Measurements from ENCODE around the gene KRT15.

Gene KRT15

GRCh38 chr17:41505809-41506767, 12.6 kb downstream of the KRT15 start:
- no peak for DNase-seq (ENCODE audit: low read depth, low spot score)

- no peak for DNase-seq (ENCODE audit: low read depth, low spot score)
Measured at GRCh38 chr17:41505007-41505808, 13.5 kb downstream of the KRT15 start, which contains the start of gene KRT13. TSS of gene KRT13 (minus strand) at chr17:41505612. CDS start at chr17:41505550, 62 bp downstream.

- no peak for DNase-seq (ENCODE audit: low read depth, low spot score)
Measured at GRCh38 chr17:41504246-41504977, 14.3 kb downstream of the KRT15 start.

- no peak for DNase-seq (ENCODE audit: low read depth, low spot score)
Measured at GRCh38 chr17:41503202-41503601, 15.5 kb downstream of the KRT15 start.

- DNase-seq (ENCODE audit: low read depth, low spot score), result peak; percentile 73
Measured at GRCh38 chr17:41500131-41500911, 18.4 kb downstream of the KRT15 start.

GRCh38 chr17:41499714-41500113, 19.0 kb downstream of the KRT15 start:
- no peak for DNase-seq (ENCODE audit: low read depth, low spot score)

- DNase-seq (ENCODE audit: low read depth, low spot score), result no peak
Measured at GRCh38 chr17:41498276-41498675, 20.4 kb downstream of the KRT15 start.

GRCh38 chr17:41496803-41497484, 21.7 kb downstream of the KRT15 start:
- peak; percentile 92 for DNase-seq (ENCODE audit: low read depth, low spot score)

- DNase-seq (ENCODE audit: low read depth, low spot score), result no peak
Measured at GRCh38 chr17:41494524-41494923, 24.2 kb downstream of the KRT15 start.

GRCh38 chr17:41492771-41493170, 25.9 kb downstream of the KRT15 start:
- no peak for DNase-seq (ENCODE audit: low read depth, low spot score)

GRCh38 chr17:41492351-41492750, 26.3 kb downstream of the KRT15 start:
- DNase-seq (ENCODE audit: low read depth, low spot score), result no peak

GRCh38 chr17:41491476-41491875, 27.2 kb downstream of the KRT15 start:
- DNase-seq (ENCODE audit: low read depth, low spot score), result no peak

GRCh38 chr17:41490000-41490990, 28.4 kb downstream of the KRT15 start:
- no peak for DNase-seq (ENCODE audit: low read depth, low spot score)

GRCh38 chr17:41489531-41489930, 29.2 kb downstream of the KRT15 start, which contains the start of gene KRT36:
TSS of gene KRT36 (minus strand) at chr17:41489910. CDS start at chr17:41489864, 46 bp downstream.
- no peak for DNase-seq (ENCODE audit: low read depth, low spot score)

GRCh38 chr17:41486809-41487530, 31.7 kb downstream of the KRT15 start:
- DNase-seq (ENCODE audit: low read depth, low spot score), result peak; percentile 74

GRCh38 chr17:41486316-41486715, 32.4 kb downstream of the KRT15 start:
- DNase-seq (ENCODE audit: low read depth, low spot score), result no peak

GRCh38 chr17:41484920-41485904, 33.5 kb downstream of the KRT15 start:
- no peak for DNase-seq (ENCODE audit: low read depth, low spot score)
